Measurements from ENCODE around the gene FAM135A.

DNA sequence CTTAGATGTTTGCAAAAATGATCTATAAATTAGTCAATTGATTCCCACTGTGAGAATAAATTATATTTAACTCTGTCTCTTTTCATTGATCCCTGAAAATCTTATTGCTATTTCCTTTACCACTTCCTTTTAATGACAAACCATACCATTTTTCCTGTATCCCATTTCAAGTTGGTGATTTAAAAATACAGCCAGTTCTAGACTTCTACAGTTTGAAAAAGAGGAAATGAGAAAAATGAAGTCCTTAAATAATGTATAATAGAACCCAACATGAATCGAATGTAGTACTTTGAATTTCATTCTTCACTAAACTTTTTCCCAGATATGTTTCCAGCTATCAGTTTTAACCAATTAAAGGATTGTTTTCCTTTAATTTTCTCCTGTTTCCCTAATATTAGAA is 124.0 kb downstream of the FAM135A start:
- TF ChIP-seq SUZ12 (IDR thresholded peaks at IDR 0.05; ENCODE audit: extremely low read depth, insufficient read depth, insufficient read length) (no peak), YY1 (IDR thresholded peaks at IDR 0.05; ENCODE audit: insufficient read depth, insufficient read length) (no peak)
